Measurements from ENCODE around the gene ACTRT2. TPM values are rescaled to one million over a fixed set of nuclear protein-coding genes. Genes with fewer than 3 reads are reported as not detected.
A peak's percentile ranks its signal among the peaks of the same experiment; 100 is the strongest.

Gene ACTRT2
- total RNA-seq, 1 donor from 2014 or later, result not detected

GRCh38 chr1:3033040-3033789 lies 11.9 kb downstream of the ACTRT2 start:
- intact Hi-C loops (cut with micrococcal nuclease), result no loop called here
- Mint-ChIP-seq H3K9me3 (no peaks in the 10 kb centered on the region), H3K4me1 (no peaks in the 10 kb centered on the region), H3K27ac (no peak overlapping the region), H3K4me3 (no peak overlapping the region), H3K36me3 (ENCODE audit: low read depth) (no peaks in the 10 kb centered on the region), H3K27me3 (no peaks in the 10 kb centered on the region)
- peak; percentile 66 for DNase-seq

- intact Hi-C loops (cut with micrococcal nuclease), result no loop called here
- no peak for DNase-seq
Measured at GRCh38 chr1:3033790-3034090, 12.5 kb downstream of the ACTRT2 start.

DNA sequence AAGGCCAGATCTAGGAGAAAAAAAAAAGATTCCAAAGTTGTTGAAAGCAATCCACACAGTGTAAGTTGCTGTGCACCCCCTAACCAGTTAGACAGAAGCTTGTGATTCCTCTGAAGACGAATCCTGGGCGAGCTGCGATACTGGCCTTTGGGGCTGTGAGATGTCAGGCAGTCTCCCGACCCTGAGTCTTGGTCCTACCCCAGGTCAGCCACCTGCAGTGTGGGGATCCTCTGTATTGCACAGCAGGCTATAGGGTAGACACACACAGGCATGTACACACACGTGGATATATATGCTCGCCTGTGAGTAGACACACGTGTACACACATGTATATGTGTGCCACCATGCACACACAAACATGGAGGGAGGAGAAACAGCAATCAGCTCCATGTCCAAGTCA lies 12.9 kb downstream of the ACTRT2 start:
- no peaks in the 10 kb centered on the region for H3K4me1 Mint-ChIP-seq
- no peak overlapping the region for H3K4me3 Mint-ChIP-seq
- H3K36me3 Mint-ChIP-seq (ENCODE audit: low read depth), result no peaks in the 10 kb centered on the region
- H3K27ac Mint-ChIP-seq, result no peak overlapping the region
- DNase-seq, result no peak
- H3K9me3 Mint-ChIP-seq, result no peaks in the 10 kb centered on the region
- intact Hi-C loops (cut with micrococcal nuclease), result no loop called here
- H3K27me3 Mint-ChIP-seq, result no peaks in the 10 kb centered on the region

More at GRCh38 chr1:3033790-3034090, 12.5 kb downstream of the ACTRT2 start:
- no peaks in the 10 kb centered on the region for H3K9me3 Mint-ChIP-seq
- H3K27me3 Mint-ChIP-seq, result no peaks in the 10 kb centered on the region
- H3K27ac Mint-ChIP-seq, result no peak overlapping the region
- no peaks in the 10 kb centered on the region for H3K36me3 Mint-ChIP-seq (ENCODE audit: low read depth)
- no peaks in the 10 kb centered on the region for H3K4me1 Mint-ChIP-seq
- H3K4me3 Mint-ChIP-seq, result no peak overlapping the region

DNA sequence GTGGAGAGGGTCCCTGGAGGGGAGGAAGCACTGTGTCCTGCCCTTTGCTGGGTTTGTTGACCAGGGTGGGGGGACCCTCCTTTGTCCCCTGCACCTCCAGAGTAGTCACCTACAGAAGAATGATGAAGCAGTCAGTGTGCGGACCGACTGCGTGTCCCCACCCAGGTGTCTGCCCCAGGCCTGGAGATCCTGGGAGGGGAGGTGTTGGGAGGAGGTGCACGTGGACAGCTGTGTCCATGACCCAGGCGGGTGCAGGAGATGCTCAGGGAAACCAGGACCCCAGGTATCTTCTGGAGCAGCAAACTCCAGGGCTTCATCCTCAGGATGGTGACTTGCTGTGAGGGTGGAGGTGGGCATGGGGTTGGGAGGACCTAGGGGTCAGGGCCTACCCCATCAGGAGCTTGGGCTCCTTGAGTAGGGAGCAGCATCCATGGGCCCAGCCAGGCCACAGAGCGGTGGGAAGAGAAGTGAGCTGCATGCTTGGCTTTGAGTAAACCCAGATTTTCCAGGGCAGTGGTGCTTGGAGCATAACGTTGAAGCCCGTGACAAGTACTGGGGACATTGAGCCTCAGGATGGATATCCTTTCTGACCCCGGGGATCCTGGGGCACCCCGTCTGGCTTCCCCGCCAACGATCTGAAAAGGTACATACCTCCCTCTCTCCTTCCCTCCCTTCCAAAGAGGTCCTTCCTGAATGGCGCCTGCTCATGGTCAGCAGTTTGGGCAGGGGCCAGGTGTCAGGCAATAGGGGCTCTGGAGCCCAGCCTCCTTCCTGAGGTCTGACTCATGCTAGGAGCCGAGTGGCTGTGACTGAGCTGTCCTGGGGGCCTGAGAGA lies 13.7 kb downstream of the ACTRT2 start:
- Mint-ChIP-seq H3K36me3 (ENCODE audit: low read depth) (no peaks in the 10 kb centered on the region), H3K9me3 (no peaks in the 10 kb centered on the region), H3K27me3 (no peaks in the 10 kb centered on the region), H3K27ac (no peak overlapping the region), H3K4me3 (no peak overlapping the region), H3K4me1 (no peaks in the 10 kb centered on the region)
- intact Hi-C loops (cut with micrococcal nuclease), result no loop called here
- DNase-seq, result no peak

GRCh38 chr1:3035563-3036446 lies 14.5 kb downstream of the ACTRT2 start:
- no peak overlapping the region for H3K4me3 Mint-ChIP-seq
- intact Hi-C loops (cut with micrococcal nuclease), result no loop called here
- no peak overlapping the region for H3K27ac Mint-ChIP-seq
- no peak for DNase-seq
- H3K27me3 Mint-ChIP-seq, result no peaks in the 10 kb centered on the region
- H3K36me3 Mint-ChIP-seq (ENCODE audit: low read depth), result no peaks in the 10 kb centered on the region
- no peaks in the 10 kb centered on the region for H3K9me3 Mint-ChIP-seq
- H3K4me1 Mint-ChIP-seq, result no peaks in the 10 kb centered on the region

GRCh38 chr1:3036447-3037280 lies 15.4 kb downstream of the ACTRT2 start:
- H3K36me3 Mint-ChIP-seq (ENCODE audit: low read depth), result no peaks in the 10 kb centered on the region

GRCh38 chr1:3037281-3038040 lies 16.2 kb downstream of the ACTRT2 start:
- no peak for DNase-seq
- H3K4me1 Mint-ChIP-seq, result no peaks in the 10 kb centered on the region
- no peaks in the 10 kb centered on the region for H3K9me3 Mint-ChIP-seq
- H3K36me3 Mint-ChIP-seq (ENCODE audit: low read depth), result no peaks in the 10 kb centered on the region
- no peak overlapping the region for H3K4me3 Mint-ChIP-seq
- intact Hi-C loops (cut with micrococcal nuclease), result no loop called here
- H3K27ac Mint-ChIP-seq, result no peak overlapping the region
- no peaks in the 10 kb centered on the region for H3K27me3 Mint-ChIP-seq

More at GRCh38 chr1:3036447-3037280, 15.4 kb downstream of the ACTRT2 start:
- no peaks in the 10 kb centered on the region for H3K4me1 Mint-ChIP-seq
- H3K9me3 Mint-ChIP-seq, result no peaks in the 10 kb centered on the region
- no peak for DNase-seq
- H3K4me3 Mint-ChIP-seq, result no peak overlapping the region
- intact Hi-C loops (cut with micrococcal nuclease), result no loop called here
- no peak overlapping the region for H3K27ac Mint-ChIP-seq
- no peaks in the 10 kb centered on the region for H3K27me3 Mint-ChIP-seq

DNA sequence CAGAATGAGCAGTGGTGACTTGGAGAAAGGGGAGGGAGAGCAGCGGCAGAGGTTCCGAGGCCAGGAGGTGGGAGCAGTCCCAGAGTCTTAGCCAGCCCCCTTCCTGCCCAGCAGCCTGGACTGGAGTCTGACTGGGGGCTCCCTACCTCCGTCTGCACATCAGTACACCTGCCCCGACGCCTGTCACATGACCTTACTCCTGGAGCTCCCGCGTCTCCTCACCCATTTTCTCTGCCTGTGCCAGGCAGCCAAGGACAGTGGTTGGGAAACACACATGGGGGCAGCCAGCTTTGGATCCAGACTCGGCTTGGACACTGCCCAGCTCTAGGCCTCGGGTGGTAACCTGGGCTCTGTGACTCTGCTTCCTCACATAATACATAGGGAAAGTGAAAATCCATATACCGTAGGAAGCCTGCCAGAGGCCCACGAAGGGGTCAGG lies 16.9 kb downstream of the ACTRT2 start:
- DNase-seq, result no peak
- H3K4me3 Mint-ChIP-seq, result no peak overlapping the region
- intact Hi-C loops (cut with micrococcal nuclease), result no loop called here

GRCh38 chr1:3038571-3039181 lies 17.4 kb downstream of the ACTRT2 start:
- no peak overlapping the region for H3K27ac Mint-ChIP-seq
- no peaks in the 10 kb centered on the region for H3K36me3 Mint-ChIP-seq (ENCODE audit: low read depth)
- no peak for DNase-seq
- intact Hi-C loops (cut with micrococcal nuclease), result no loop called here
- H3K9me3 Mint-ChIP-seq, result no peaks in the 10 kb centered on the region
- no peak overlapping the region for H3K4me3 Mint-ChIP-seq
- no peaks in the 10 kb centered on the region for H3K4me1 Mint-ChIP-seq
- H3K27me3 Mint-ChIP-seq, result no peaks in the 10 kb centered on the region

More for the DNA sequence above, 16.9 kb downstream of the ACTRT2 start:
- Mint-ChIP-seq H3K4me1 (no peaks in the 10 kb centered on the region), H3K27ac (no peak overlapping the region), H3K36me3 (ENCODE audit: low read depth) (no peaks in the 10 kb centered on the region), H3K27me3 (no peaks in the 10 kb centered on the region), H3K9me3 (no peaks in the 10 kb centered on the region)

DNA sequence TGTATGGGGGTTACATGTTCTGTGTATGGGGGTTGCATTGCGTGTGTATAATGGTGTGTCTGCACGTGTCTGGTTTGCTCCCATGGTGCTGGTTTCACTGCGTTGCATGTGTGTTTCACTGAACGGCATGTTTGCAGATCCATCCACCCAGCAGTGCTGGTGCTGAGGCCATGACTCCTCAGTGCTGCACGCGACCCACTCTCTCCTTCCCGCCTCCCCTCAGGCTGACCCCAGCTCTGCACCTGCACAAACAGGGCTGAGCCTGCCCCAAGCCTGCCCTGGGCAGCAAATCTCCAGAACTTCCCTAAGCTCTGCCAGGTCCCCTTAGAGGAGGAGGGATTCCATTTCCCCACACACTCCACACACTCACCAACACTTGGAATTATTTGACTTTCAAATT lies 18.7 kb downstream of the ACTRT2 start:
- no peaks in the 10 kb centered on the region for H3K36me3 Mint-ChIP-seq (ENCODE audit: low read depth)
- no peak overlapping the region for H3K27ac Mint-ChIP-seq
- no peaks in the 10 kb centered on the region for H3K27me3 Mint-ChIP-seq
- no peaks in the 10 kb centered on the region for H3K9me3 Mint-ChIP-seq
- H3K4me3 Mint-ChIP-seq, result no peak overlapping the region
- H3K4me1 Mint-ChIP-seq, result no peaks in the 10 kb centered on the region
- no peak for DNase-seq
- intact Hi-C loops (cut with micrococcal nuclease), result no loop called here

- Mint-ChIP-seq H3K4me3 (no peak overlapping the region), H3K4me1 (no peaks in the 10 kb centered on the region), H3K9me3 (no peaks in the 10 kb centered on the region), H3K27ac (no peak overlapping the region), H3K27me3 (peaks cover 4% of the 10 kb centered on the region), H3K36me3 (ENCODE audit: low read depth) (no peaks in the 10 kb centered on the region)
- intact Hi-C loops (cut with micrococcal nuclease), result no loop called here
- no peak for DNase-seq
Measured at GRCh38 chr1:3042481-3042880, 21.2 kb downstream of the ACTRT2 start.

GRCh38 chr1:3049164-3049563 lies 27.9 kb downstream of the ACTRT2 start:
- H3K9me3 Mint-ChIP-seq, result peaks cover 5% of the 10 kb centered on the region
- intact Hi-C loops (cut with micrococcal nuclease), result no loop called here

More at GRCh38 chr1:3049164-3049563, 27.9 kb downstream of the ACTRT2 start:
- DNase-seq, result no peak
- H3K4me1 Mint-ChIP-seq, result no peaks in the 10 kb centered on the region
- no peak overlapping the region for H3K4me3 Mint-ChIP-seq
- peaks cover 4% of the 10 kb centered on the region for H3K27me3 Mint-ChIP-seq
- no peak overlapping the region for H3K27ac Mint-ChIP-seq
- H3K36me3 Mint-ChIP-seq (ENCODE audit: low read depth), result no peaks in the 10 kb centered on the region

Data from activated CD4-positive, alpha-beta T cell treated with anti-CD3 and anti-CD28 coated beads, Interleukin-2, amount 10 ng/mL, durations not matched to agents 24 days and 14 days (primary cell).